K562 (cell line): ENCODE results near the gene PILRA. TPM values are rescaled to one million over a fixed set of nuclear protein-coding genes. Genes with fewer than 3 reads are reported as not detected.

Experiments used
- ATAC-seq: fragments of 200-7000 bp; cut with Tn5 transposase; 3 replicates; pipeline ENCODE4 v1.9.1; 2020; ENCODE audit warnings: moderate library complexity
- BruUV-seq: library from RNA; stranded (reverse); fragments of 400-500 nt; replicated peaks from 2 replicates; lab custom pipeline; 2021; lab: Mats Ljungman, UMichigan
- CTCF ChIA-PET: fragments of 300-600 bp; formaldehyde crosslinking; extraction: SDS; loops from one replicate; lab custom pipeline; 2021; ENCODE audit warnings: low intra/inter-chr PET ratio; lab: Yijun Ruan, JAX
- POLR2A ChIA-PET: fragments of 300-600, 350-650 bp; sonication (Branson Sonifier 250); formaldehyde crosslinking; extraction: SDS; loops from one replicate; lab custom pipeline; 2021; ENCODE audit warnings: antibody characterized with exemption, inconsistent platforms; lab: Yijun Ruan, JAX
- DNase-seq, 4 experiments: peaks; one replicate each; pipeline versions ENCODE4 v3.0.0 to v3.0.0-alpha.2; 2011 to 2018; ENCODE audit warnings: low spot score in 3 of 4, mixed read lengths in 3 of 4; ENCODE audit errors: extremely low read depth in 1 of 4
- FAIRE-seq: peaks from 2 replicates; lab custom pipeline; 2011; peaks lifted over from hg19 to GRCh38; lab: Jason Lieb, UNC
- H2AFZ ChIP-seq: 2 replicates; pipeline ENCODE4 v1.6.0; 2011; ENCODE audit warnings: low read depth, low read length, control low read depth, inconsistent platforms
- H3K27ac ChIP-seq: fragments of 200-600 bp; 3 replicates; pipeline ENCODE4 v1.8.0; 2011; ENCODE audit warnings: low read depth, mild to moderate bottlenecking, control low read depth, inconsistent platforms, low read length, moderate library complexity, mixed read lengths; ENCODE audit errors: extremely low read depth
- H3K27me3 ChIP-seq, 2 experiments: fragments of 300-600 bp in 1 of 2; 2 replicates in 1 of 2; 3 replicates in 1 of 2; pipeline versions ENCODE4 v1.6.0 to v1.8.0; 2011; ENCODE audit warnings: inconsistent platforms in 2 of 2, low read length in 2 of 2, mild to moderate bottlenecking in 1 of 2, mixed read lengths in 1 of 2, moderate library complexity in 1 of 2; ENCODE audit not compliant: control insufficient read depth in 2 of 2, insufficient read depth in 2 of 2
- H3K36me3 ChIP-seq: fragments of 300-600 bp; 3 replicates; pipeline ENCODE4 v1.8.0; 2011; ENCODE audit warnings: mild to moderate bottlenecking, low read length, inconsistent platforms; ENCODE audit not compliant: control insufficient read depth, insufficient read depth
- H3K4me1 ChIP-seq, 2 experiments: fragments of 200-600 bp in 1 of 2; replicated peaks in 1 of 2; 2 replicates in 1 of 2; 3 replicates in 1 of 2; pipeline versions ENCODE4 v1.5.1 to v1.8.0; 2011; ENCODE audit warnings: inconsistent platforms in 2 of 2, low read length in 2 of 2, mild to moderate bottlenecking in 1 of 2, mixed read lengths in 1 of 2, moderate library complexity in 1 of 2; ENCODE audit not compliant: control insufficient read depth in 2 of 2, insufficient read depth in 2 of 2
- H3K4me2 ChIP-seq: 2 replicates; pipeline ENCODE4 v1.6.1; 2011; ENCODE audit warnings: low read length, control low read depth, inconsistent platforms, mixed read lengths; ENCODE audit not compliant: insufficient read depth
- H3K4me3 ChIP-seq: fragments of 200-600 bp; sonication (generic), shearing (Covaris generic); 2 replicates; pipeline ENCODE4 v1.5.1; 2016; ENCODE audit warnings: control low read depth, inconsistent platforms
- H3K79me2 ChIP-seq: fragments of 200-600 bp; 3 replicates; pipeline ENCODE4 v1.8.0; 2011; ENCODE audit warnings: low read length, inconsistent platforms; ENCODE audit not compliant: control insufficient read depth, insufficient read depth
- H3K9ac ChIP-seq, 2 experiments: 2 replicates each; pipeline versions ENCODE4 v1.6.0 to v1.6.1; 2011; ENCODE audit warnings: low read depth in 2 of 2, low read length in 2 of 2, control low read depth in 1 of 2, inconsistent platforms in 1 of 2, mild to moderate bottlenecking in 1 of 2, mixed read lengths in 1 of 2; ENCODE audit not compliant: insufficient read depth in 1 of 2
- H3K9me1 ChIP-seq: one replicate; pipeline ENCODE4 v1.6.0; 2011; ENCODE audit warnings: inconsistent platforms, mild to moderate bottlenecking, low read length, moderate library complexity; ENCODE audit not compliant: control insufficient read depth, insufficient read depth
- H3K9me3 ChIP-seq: replicated peaks from 2 replicates; pipeline ENCODE4 v1.5.1; 2011; ENCODE audit warnings: low read depth, low read length, inconsistent platforms; ENCODE audit not compliant: control insufficient read depth, insufficient read depth
- H4K20me1 ChIP-seq: replicated peaks from 2 replicates; pipeline ENCODE4 v1.6.1; 2011; ENCODE audit warnings: low read length, inconsistent platforms, mixed read lengths; ENCODE audit not compliant: control insufficient read depth, insufficient read depth
- CBFB ChIP-seq: sonication (generic); formaldehyde crosslinking; IDR thresholded peaks from 2 replicates; pipeline ENCODE4 v1.4.0; 2020; ENCODE audit warnings: mild to moderate bottlenecking, missing genetic modification reagents
- CBX5 ChIP-seq: IDR thresholded peaks from 2 replicates; pipeline ENCODE4 v1.6.1; 2014; ENCODE audit warnings: low read depth, borderline replicate concordance
- POLR2AphosphoS2 ChIP-seq: IDR thresholded peaks from 2 replicates; pipeline ENCODE4 v1.6.1; 2012; ENCODE audit warnings: low read length, improper control_type of control experiment
- PRDM10 ChIP-seq: fragments of 450-650 bp; IDR thresholded peaks from 2 replicates; pipeline ENCODE4 v1.6.1; 2018; ENCODE audit not compliant: partially characterized antibody
- RBM22 ChIP-seq: fragments of 200-400 bp; formaldehyde crosslinking; IDR thresholded peaks from 2 replicates; pipeline ENCODE4 v1.6.1; 2018; ENCODE audit warnings: low read length, low read depth; ENCODE audit not compliant: poor library complexity, severe bottlenecking
- TFAP4 ChIP-seq: sonication (generic); formaldehyde crosslinking; IDR thresholded peaks from 2 replicates; pipeline ENCODE4 v1.8.0; 2022; ENCODE audit warnings: missing genetic modification reagents, mild to moderate bottlenecking, moderate library complexity, borderline replicate concordance
- ZFP36 ChIP-seq: fragments of 150-350 bp; IDR thresholded peaks from 2 replicates; pipeline ENCODE4 v1.6.1; 2018; ENCODE audit warnings: low read length, low read depth; ENCODE audit not compliant: partially characterized antibody
- WGBS: fragments of 100-300 bp; shearing (Covaris generic); methylation state at CpG from one replicate; pipeline ENCODE4 v1.1.6; 2016; ENCODE audit warnings: low coverage, mixed read lengths; ENCODE audit not compliant: insufficient coverage; ENCODE audit errors: missing lambda C conversion rate; 5-methylcytosine and 5-hydroxymethylcytosine counted together
- in situ Hi-C: fragments of 300-500 bp; cut with MboI; formaldehyde crosslinking; loops from 4 replicates; pipeline ENCODE4 v1.15.0; 2018; ENCODE audit warnings: inconsistent platforms, mixed read lengths
- intact Hi-C: fragments of 100-400 bp; cut with micrococcal nuclease; formaldehyde crosslinking; loops from 2 replicates; pipeline ENCODE4 v1.14.2; 2022
- polyA plus RNA-seq, 8 experiments: library from polyadenylated mRNA; depleted of rRNA in 4 of 8; stranded (reverse) in 5 of 8; unstranded in 3 of 8; fragments of >200 nt; fragmentation: Nextera tagmentation in 2 of 8; fragmentation: Illumina TruSeq in 1 of 8; extraction: Ambion mirVana in 2 of 8; extraction: Trizol in 1 of 8; gene quantifications; 2 replicates each; pipeline versions ENCODE4 v1.2.1 to v1.2.3, GENCODE V29; 2011 to 2014; ENCODE audit warnings: inconsistent platforms in 1 of 8, missing spikeins in 1 of 8
- total RNA-seq, 7 experiments: library from RNA; depleted of rRNA in 6 of 7; stranded (reverse); fragments of >200 nt in 6 of 7; fragmentation: Illumina TruSeq in 2 of 7; extraction: Trizol in 2 of 7; gene quantifications; 2 replicates each; pipeline versions ENCODE4 v1.2.1 to v1.2.3, GENCODE V29; 2011 to 2021; ENCODE audit warnings: low replicate concordance in 1 of 7

The PILRA gene
- total and polyA plus RNA-seq, 9 of the 15 experiments (the other 6 are each of a cell fraction or from before 2014, with no cell fraction given), result 0.13 to 1.8 (median 0.62) TPM

GRCh38 chr7:100353685-100354330, 19.5 kb upstream of the PILRA start:
- ATAC-seq (no peak), DNase-seq (no peak), FAIRE-seq (no peak)
- no peaks in the 10 kb centered on the region for H3K9me3 ChIP-seq
- H3K9ac ChIP-seq, result peak overlapping the region in 1 of 2 experiments; percentile 26; a peak in 1 of 4 replicates
- H3K4me2 ChIP-seq, result no peak overlapping the region
- peaks cover 6% of the 10 kb centered on the region; the same call in 1 of the 2 replicates for H4K20me1 ChIP-seq
- no peak overlapping the region for H3K4me3 ChIP-seq
- H3K36me3 ChIP-seq, result peaks cover 96% of the 10 kb centered on the region
- no TSS peak for BruUV-seq
- H3K27me3 ChIP-seq, result no peaks in the 10 kb centered on the region
- 94% methylated on average over 6 of the region's 6 CpGs for WGBS
- no peaks in the 10 kb centered on the region for H3K79me2 ChIP-seq
- CTCF ChIA-PET, result no interaction called here
- no peaks in the 10 kb centered on the region for H3K9me1 ChIP-seq
- in situ Hi-C loops, result no loop called here
- no peak overlapping the region for H2AFZ ChIP-seq
- POLR2A ChIA-PET, result interaction anchor here (1.0 to 2.1 kb wide), 2 partner anchors 9 to 11 kb away, joined by 6 to 7 read pairs; no protein-coding TSS in a partner anchor
- intact Hi-C loops, result no loop called here
- H3K4me1 ChIP-seq, result peaks cover 0 to 9% of the 10 kb centered on the region in 2 experiments; a peak in 1 of 5 replicates
- TF ChIP-seq POLR2AphosphoS2, result 0 out of 2 replicates have a peak, but pooled peaks have one; percentile 50
- peak; percentile 3 for TF ChIP-seq RBM22
- TF ChIP-seq PRDM10, result no peak
- TF ChIP-seq CBFB (CRISPR knock-in tag), result no peak
- TF ChIP-seq CBX5, result no peak
- no peak for TF ChIP-seq ZFP36
- no peak for TF ChIP-seq TFAP4
- no peak overlapping the region for H3K27ac ChIP-seq
